K562 (cell line): ENCODE results near the gene PSMB10. TPM values are rescaled to one million over a fixed set of nuclear protein-coding genes. Genes with fewer than 3 reads are reported as not detected.

Source experiments
- AFF1 ChIP-seq, 2 experiments: fragments of 450-650 bp; IDR thresholded peaks; 2 replicates each; pipeline ENCODE4 v1.6.1; 2018; ENCODE audit warnings: mild to moderate bottlenecking in 2 of 2, low read depth in 1 of 2; ENCODE audit not compliant: partially characterized antibody in 2 of 2
- ARID2 ChIP-seq: fragments of 450-650 bp; IDR thresholded peaks from 2 replicates; pipeline ENCODE4 v1.6.1; 2017; ENCODE audit warnings: antibody characterized with exemption, mild to moderate bottlenecking
- E2F5 ChIP-seq: sonication (generic); formaldehyde crosslinking; IDR thresholded peaks from 2 replicates; pipeline ENCODE4 v1.8.0; 2022; ENCODE audit warnings: mild to moderate bottlenecking, missing genetic modification reagents
- ELK3 ChIP-seq: fragments of 450-650 bp; formaldehyde crosslinking; IDR thresholded peaks from 2 replicates; pipeline ENCODE4 v1.4.0; 2020; ENCODE audit warnings: mild to moderate bottlenecking
- GTF2E2 ChIP-seq: fragments of 200-800 bp; sonication (Bioruptor generic); IDR thresholded peaks from 2 replicates; pipeline ENCODE4 v1.6.1; 2016; ENCODE audit warnings: missing genetic modification characterization, missing compliant biosample characterization
- HBP1 ChIP-seq: fragments of 450-650 bp; formaldehyde crosslinking; IDR thresholded peaks from 2 replicates; pipeline ENCODE4 v1.4.0; 2022; ENCODE audit warnings: missing genetic modification characterization
- HNRNPUL1 ChIP-seq: fragments of 200-400 bp; formaldehyde crosslinking; IDR thresholded peaks from 2 replicates; pipeline ENCODE4 v1.6.1; 2017; ENCODE audit warnings: low read length
- HOXB6 ChIP-seq: fragments of 250-450 bp; sonication (Bioruptor Pico); IDR thresholded peaks from 2 replicates; pipeline ENCODE4 v1.5.1; 2022; ENCODE audit warnings: mild to moderate bottlenecking, borderline replicate concordance
- MAZ ChIP-seq, 2 experiments: fragments of 450-650 bp in 1 of 2; sonication (generic) in 1 of 2; formaldehyde crosslinking; IDR thresholded peaks in 1 of 2; conservative IDR thresholded peaks in 1 of 2; 2 replicates each; pipeline versions ENCODE4 v1.4.0 to v1.5.0; 2020; ENCODE audit warnings: mild to moderate bottlenecking in 1 of 2, missing genetic modification reagents in 1 of 2
- RAD21 ChIP-seq, 2 experiments: fragments of 250-450 bp in 1 of 2; fragments of 450-650 bp in 1 of 2; sonication (Bioruptor Pico) in 1 of 2; formaldehyde crosslinking in 1 of 2; IDR thresholded peaks in 1 of 2; conservative IDR thresholded peaks in 1 of 2; 2 replicates each; pipeline versions ENCODE4 v1.4.0 to v1.8.0; 2020 to 2022; ENCODE audit warnings: mild to moderate bottlenecking in 2 of 2, moderate library complexity in 1 of 2
- RB1 ChIP-seq: fragments of 450-650 bp; IDR thresholded peaks from 2 replicates; pipeline ENCODE4 v1.6.1; 2017; ENCODE audit warnings: low read depth, mild to moderate bottlenecking
- SMC3 ChIP-seq: conservative IDR thresholded peaks from 2 replicates; pipeline ENCODE4 v1.6.1; 2011; ENCODE audit warnings: low read depth, low read length, improper control_type of control experiment; ENCODE audit not compliant: insufficient read depth
- SREBF2 ChIP-seq: sonication (generic); formaldehyde crosslinking; IDR thresholded peaks from 2 replicates; pipeline ENCODE4 v1.4.0; 2020; ENCODE audit warnings: mild to moderate bottlenecking, missing genetic modification reagents
- TAF7 ChIP-seq: fragments of 450-650 bp; IDR thresholded peaks from 2 replicates; pipeline ENCODE4 v1.6.1; 2016; ENCODE audit warnings: missing genetic modification characterization, missing compliant biosample characterization
- TGIF2 ChIP-seq: sonication (generic); formaldehyde crosslinking; IDR thresholded peaks from 2 replicates; pipeline ENCODE4 v1.8.1; 2022; ENCODE audit warnings: mild to moderate bottlenecking, missing genetic modification reagents, moderate library complexity
- ZFP36 ChIP-seq: fragments of 150-350 bp; IDR thresholded peaks from 2 replicates; pipeline ENCODE4 v1.6.1; 2018; ENCODE audit warnings: low read length, low read depth; ENCODE audit not compliant: partially characterized antibody
- ZKSCAN1 ChIP-seq: fragments of 150-350 bp; IDR thresholded peaks from 2 replicates; pipeline ENCODE4 v1.6.1; 2016; ENCODE audit warnings: low read depth, low read length
- ZKSCAN3 ChIP-seq: fragments of 250-450 bp; sonication (Bioruptor Pico); IDR thresholded peaks from 2 replicates; pipeline ENCODE4 v1.4.0; 2020
- ZNF282 ChIP-seq: sonication (generic); formaldehyde crosslinking; IDR thresholded peaks from 2 replicates; pipeline ENCODE4 v1.8.1; 2023; ENCODE audit warnings: missing genetic modification reagents
- ZNF561 ChIP-seq: fragments of 450-650 bp; formaldehyde crosslinking; conservative IDR thresholded peaks from 2 replicates; pipeline ENCODE4 v1.4.0; 2020; ENCODE audit warnings: mild to moderate bottlenecking, moderate library complexity
- ZNF668 ChIP-seq: fragments of 250-450 bp; sonication (Bioruptor Pico); IDR thresholded peaks from 2 replicates; pipeline ENCODE4 v1.8.0; 2022; ENCODE audit warnings: mild to moderate bottlenecking, inconsistent platforms
- polyA plus RNA-seq, 8 experiments: library from polyadenylated mRNA; depleted of rRNA in 4 of 8; stranded (reverse) in 5 of 8; unstranded in 3 of 8; fragments of >200 nt; fragmentation: Nextera tagmentation in 2 of 8; fragmentation: Illumina TruSeq in 1 of 8; extraction: Ambion mirVana in 2 of 8; extraction: Trizol in 1 of 8; gene quantifications; 2 replicates each; pipeline versions ENCODE4 v1.2.1 to v1.2.3, GENCODE V29; 2011 to 2014; ENCODE audit warnings: inconsistent platforms in 1 of 8, missing spikeins in 1 of 8
- total RNA-seq, 7 experiments: library from RNA; depleted of rRNA in 6 of 7; stranded (reverse); fragments of >200 nt in 6 of 7; fragmentation: Illumina TruSeq in 2 of 7; extraction: Trizol in 2 of 7; gene quantifications; 2 replicates each; pipeline versions ENCODE4 v1.2.1 to v1.2.3, GENCODE V29; 2011 to 2021; ENCODE audit warnings: low replicate concordance in 1 of 7

PSMB10 gene
- total and polyA plus RNA-seq, 9 of the 15 experiments (the other 6 are each of a cell fraction or from before 2014, with no cell fraction given): 11.7 to 105 (median 51.0) TPM

GRCh38 chr16:67928561-67929364 lies 7.9 kb downstream of the PSMB10 start (continued):
- peak; percentile 87 to 95 for TF ChIP-seq RAD21 (CRISPR knock-in tag; conservative IDR thresholded peaks at IDR 0.05 in 1 of 2, IDR thresholded peaks at IDR 0.05 in 1 of 2)
- TF ChIP-seq E2F5: no peak
- no peak for TF ChIP-seq HOXB6
- TF ChIP-seq ELK3 (CRISPR knock-in tag): no peak
- no peak for TF ChIP-seq AFF1 (IDR thresholded peaks at IDR 0.05; ENCODE audit: low read depth in 1 of 2, partially characterized antibody in 2 of 2)
- TF ChIP-seq ARID2: peak; percentile 88; the same call in 1 of the 2 replicates
- TF ChIP-seq RB1: peak; percentile 80; the same call in 1 of the 2 replicates
- 0 out of 2 replicates have a peak, but pooled peaks have one; percentile 43 for TF ChIP-seq ZKSCAN1
- TF ChIP-seq SMC3: peak; percentile 98
- no peak for TF ChIP-seq GTF2E2
- no peak for TF ChIP-seq ZNF561 (CRISPR knock-in tag)
- no peak for TF ChIP-seq ZNF668 (CRISPR knock-in tag)
- TF ChIP-seq TAF7 (tag): no peak
- no peak for TF ChIP-seq HBP1 (CRISPR knock-in tag)
- no peak for TF ChIP-seq ZKSCAN3
- 0 out of 4 replicates have a peak, but pooled peaks of 1 of the 2 experiments have one; percentile 23 for TF ChIP-seq MAZ (CRISPR knock-in tag; conservative IDR thresholded peaks at IDR 0.05 in 1 of 2, IDR thresholded peaks at IDR 0.05 in 1 of 2)
- TF ChIP-seq SREBF2 (CRISPR knock-in tag): no peak
- 0 out of 2 replicates have a peak, but pooled peaks have one; percentile 7 for TF ChIP-seq ZNF282 (CRISPR knock-in tag)
- TF ChIP-seq ZFP36: peak; percentile 5
- no peak for TF ChIP-seq HNRNPUL1
- TF ChIP-seq TGIF2 (CRISPR knock-in tag): no peak
